ENCODE results near the gene ZBTB7C. TPM values are rescaled to one million over a fixed set of nuclear protein-coding genes. Genes with fewer than 3 reads are reported as not detected.

ZBTB7C gene
- total and polyA plus RNA-seq, 4 donors: 3.2 to 10.9 (median 3.7) TPM

DNA sequence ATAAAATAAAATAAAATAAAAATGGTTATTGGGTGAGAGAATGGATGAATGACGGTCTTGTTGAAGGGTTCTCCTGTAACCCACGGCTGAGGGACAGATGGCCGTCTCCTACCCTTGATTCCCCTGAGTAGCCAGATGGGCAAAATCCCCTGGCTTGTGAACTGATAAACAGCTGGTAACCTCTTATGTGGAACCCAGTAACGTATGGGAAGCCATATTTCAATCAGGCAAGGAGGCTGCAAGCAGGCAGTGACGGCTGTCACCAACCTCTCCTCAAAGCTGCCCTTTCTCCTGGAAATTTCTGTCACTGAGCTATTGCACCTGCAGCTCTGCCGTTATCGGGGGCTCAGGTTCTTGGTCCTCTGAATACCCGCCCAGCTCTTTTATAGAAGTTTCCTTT is 313.5 kb downstream of the ZBTB7C start:
- ATAC-seq (ENCODE audit: insufficient read depth, low FRiP score) (no peak), DNase-seq (no peak)
- H3K27ac ChIP-seq (ENCODE audit: low read depth in 1 of 2, low read length in 1 of 2): no peak overlapping the region

DNA sequence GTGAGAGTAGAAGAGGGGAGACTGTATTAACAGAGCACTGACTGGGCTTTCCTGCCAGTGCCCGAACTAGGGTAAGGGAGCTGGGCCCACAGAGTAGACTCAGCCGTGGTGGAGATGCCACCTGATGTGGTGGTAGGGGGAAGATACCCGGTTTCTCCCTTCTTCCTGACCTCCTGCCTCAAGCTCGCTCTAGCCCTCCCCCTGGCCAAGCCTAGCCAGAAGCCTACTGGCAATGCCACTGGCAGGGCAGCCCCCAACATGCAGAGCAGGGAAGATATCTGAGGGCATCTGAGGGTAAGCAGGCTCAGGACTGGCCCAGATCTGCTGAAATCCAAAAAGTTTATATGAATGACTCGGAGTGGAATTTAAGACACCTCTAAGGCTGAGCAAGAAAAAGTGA is 316.1 kb downstream of the ZBTB7C start:
- no peak for DNase-seq
- Histone ChIP-seq H3K36me3 (ENCODE audit: control insufficient read depth in 4 of 4, insufficient read depth in 4 of 4, low read length in 4 of 4) (no peaks in the 10 kb centered on the region), H3K4me1 (ENCODE audit: control insufficient read depth in 5 of 5, insufficient read depth in 5 of 5, low read length in 5 of 5) (peaks cover 0 to 1% (median 0%) of the 10 kb centered on the region in 5 donors), H3K9ac (ENCODE audit: insufficient read depth in 1 of 2, low read length in 2 of 2) (no peak overlapping the region), H3K27ac (ENCODE audit: low read depth in 1 of 2, low read length in 1 of 2) (no peak overlapping the region), H3K4me3 (no peak overlapping the region), H3K27me3 (ENCODE audit: control insufficient read depth in 3 of 3, insufficient read depth in 3 of 3, low read length in 2 of 3) (no peaks in the 10 kb centered on the region), H3K9me3 (ENCODE audit: control insufficient read depth in 4 of 4, insufficient read depth in 3 of 4, low read length in 3 of 4) (no peaks in the 10 kb centered on the region)
- no peak for TF ChIP-seq CTCF (IDR thresholded peaks at IDR 0.05; ENCODE audit: control extremely low read depth, extremely low read depth)
- 90% methylated on average over 5 of the region's 5 CpGs for WGBS, 2 donors
- ATAC-seq (ENCODE audit: insufficient read depth, low FRiP score): no peak

More for the DNA sequence above, 313.5 kb downstream of the ZBTB7C start:
- H3K4me1 ChIP-seq (ENCODE audit: control insufficient read depth in 5 of 5, insufficient read depth in 5 of 5, low read length in 5 of 5): peaks cover 0 to 2% (median 0%) of the 10 kb centered on the region in 5 donors
- H3K36me3 ChIP-seq (ENCODE audit: control insufficient read depth in 4 of 4, insufficient read depth in 4 of 4, low read length in 4 of 4): no peaks in the 10 kb centered on the region
- 76 to 78% methylated on average over 8 of the region's 8 CpGs for WGBS, 2 donors
- no peak overlapping the region for H3K4me3 ChIP-seq
- no peak for TF ChIP-seq CTCF (IDR thresholded peaks at IDR 0.05; ENCODE audit: control extremely low read depth, extremely low read depth)
- H3K9me3 ChIP-seq (ENCODE audit: control insufficient read depth in 4 of 4, insufficient read depth in 3 of 4, low read length in 3 of 4): no peaks in the 10 kb centered on the region
- H3K27me3 ChIP-seq (ENCODE audit: control insufficient read depth in 3 of 3, insufficient read depth in 3 of 3, low read length in 2 of 3): peaks cover 0 to 3% (median 0%) of the 10 kb centered on the region in 3 donors
- no peak overlapping the region for H3K9ac ChIP-seq (ENCODE audit: insufficient read depth in 1 of 2, low read length in 2 of 2)

- Histone ChIP-seq H3K4me1 (ENCODE audit: control insufficient read depth in 5 of 5, insufficient read depth in 5 of 5, low read length in 5 of 5) (peaks cover 0 to 1% (median 0%) of the 10 kb centered on the region in 5 donors), H3K4me3 (no peak overlapping the region), H3K9me3 (ENCODE audit: control insufficient read depth in 4 of 4, insufficient read depth in 3 of 4, low read length in 3 of 4) (no peaks in the 10 kb centered on the region), H3K36me3 (ENCODE audit: control insufficient read depth in 4 of 4, insufficient read depth in 4 of 4, low read length in 4 of 4) (no peaks in the 10 kb centered on the region), H3K9ac (ENCODE audit: insufficient read depth in 1 of 2, low read length in 2 of 2) (no peak overlapping the region), H3K27ac (ENCODE audit: low read depth in 1 of 2, low read length in 1 of 2) (no peak overlapping the region), H3K27me3 (ENCODE audit: control insufficient read depth in 3 of 3, insufficient read depth in 3 of 3, low read length in 2 of 3) (no peaks in the 10 kb centered on the region)
- ATAC-seq (ENCODE audit: insufficient read depth, low FRiP score) (no peak), DNase-seq (no peak)
- no peak for TF ChIP-seq CTCF (IDR thresholded peaks at IDR 0.05; ENCODE audit: control extremely low read depth, extremely low read depth)
- WGBS, 2 donors: 91 to 93% methylated on average over 6 of the region's 6 CpGs
Observed at GRCh38 chr18:48091869-48092497, 317.2 kb downstream of the ZBTB7C start.

GRCh38 chr18:48090702-48091101 is 318.5 kb downstream of the ZBTB7C start:
- no peak for ATAC-seq (ENCODE audit: insufficient read depth, low FRiP score)
- Histone ChIP-seq H3K9me3 (ENCODE audit: control insufficient read depth in 4 of 4, insufficient read depth in 3 of 4, low read length in 3 of 4) (no peaks in the 10 kb centered on the region), H3K9ac (ENCODE audit: insufficient read depth in 1 of 2, low read length in 2 of 2) (no peak overlapping the region), H3K4me1 (ENCODE audit: control insufficient read depth in 5 of 5, insufficient read depth in 5 of 5, low read length in 5 of 5) (peaks cover 0 to 2% (median 0%) of the 10 kb centered on the region in 5 donors), H3K27ac (ENCODE audit: low read depth in 1 of 2, low read length in 1 of 2) (no peak overlapping the region), H3K27me3 (ENCODE audit: control insufficient read depth in 3 of 3, insufficient read depth in 3 of 3, low read length in 2 of 3) (no peaks in the 10 kb centered on the region), H3K36me3 (ENCODE audit: control insufficient read depth in 4 of 4, insufficient read depth in 4 of 4, low read length in 4 of 4) (no peaks in the 10 kb centered on the region), H3K4me3 (no peak overlapping the region)
- TF ChIP-seq CTCF (IDR thresholded peaks at IDR 0.05; ENCODE audit: control extremely low read depth, extremely low read depth): no peak
- WGBS, 2 donors: 90 to 100% methylated on average over 1 of the region's 1 CpG
- DNase-seq: no peak

Data from lung (tissue), 12 donors.